Lower lobe of right lung (tissue), 2 donors: ENCODE data around the gene DCAKD. TPM values are rescaled to one million over a fixed set of nuclear protein-coding genes. Genes with fewer than 3 reads are reported as not detected.

ENCODE experiments used
- ATAC-seq, 2 donors: fragments of 200-7000 bp; cut with Tn5 transposase; one replicate each; pipeline ENCODE4 v1.9.1; 2020 to 2022; ENCODE audit warnings: mild to moderate bottlenecking in 2 of 2, moderate library complexity in 2 of 2
- DNase-seq: peaks from one replicate; pipeline ENCODE4 v3.0.0-alpha.2; 2020
- H3K27ac ChIP-seq: fragments of 200-600 bp; one replicate; pipeline ENCODE4 v1.8.0; 2022
- H3K27me3 ChIP-seq: fragments of 200-600 bp; one replicate; pipeline ENCODE4 v1.8.0; 2022; ENCODE audit warnings: low read depth
- H3K36me3 ChIP-seq: fragments of 200-600 bp; one replicate; pipeline ENCODE4 v1.8.0; 2022; ENCODE audit warnings: mild to moderate bottlenecking
- H3K4me1 ChIP-seq: fragments of 200-600 bp; one replicate; pipeline ENCODE4 v1.8.0; 2022
- H3K4me3 ChIP-seq: fragments of 200-600 bp; one replicate; pipeline ENCODE4 v1.8.0; 2022; ENCODE audit warnings: mild to moderate bottlenecking
- H3K9me3 ChIP-seq: fragments of 200-600 bp; one replicate; pipeline ENCODE4 v1.8.0; 2022
- intact Hi-C: fragments of 100-400 bp; cut with DNase I; formaldehyde crosslinking; loops from one replicate; pipeline ENCODE4 v1.11.0; 2022
- total RNA-seq: library from RNA; stranded (reverse); fragmentation: NEBNext Ultra II Directional; extraction: Animal tissue kit (Norgen Biotek cat#: 25700); gene quantifications from one replicate; pipeline ENCODE4 v1.2.1, GENCODE V29; 2021
- TF ChIP-seq, protein P1 (sequence below): fragments of 200-600 bp; IDR thresholded peaks from one replicate; pipeline ENCODE4 v1.8.0; 2022; ENCODE audit warnings: antibody characterized with exemption, mild to moderate bottlenecking
- donor health status: DM: no; HTN: yes; CAD: no; lungs with severe emphysema.

DCAKD gene
- total RNA-seq, 1 donor from 2014 or later = 20.1 TPM

DNA sequence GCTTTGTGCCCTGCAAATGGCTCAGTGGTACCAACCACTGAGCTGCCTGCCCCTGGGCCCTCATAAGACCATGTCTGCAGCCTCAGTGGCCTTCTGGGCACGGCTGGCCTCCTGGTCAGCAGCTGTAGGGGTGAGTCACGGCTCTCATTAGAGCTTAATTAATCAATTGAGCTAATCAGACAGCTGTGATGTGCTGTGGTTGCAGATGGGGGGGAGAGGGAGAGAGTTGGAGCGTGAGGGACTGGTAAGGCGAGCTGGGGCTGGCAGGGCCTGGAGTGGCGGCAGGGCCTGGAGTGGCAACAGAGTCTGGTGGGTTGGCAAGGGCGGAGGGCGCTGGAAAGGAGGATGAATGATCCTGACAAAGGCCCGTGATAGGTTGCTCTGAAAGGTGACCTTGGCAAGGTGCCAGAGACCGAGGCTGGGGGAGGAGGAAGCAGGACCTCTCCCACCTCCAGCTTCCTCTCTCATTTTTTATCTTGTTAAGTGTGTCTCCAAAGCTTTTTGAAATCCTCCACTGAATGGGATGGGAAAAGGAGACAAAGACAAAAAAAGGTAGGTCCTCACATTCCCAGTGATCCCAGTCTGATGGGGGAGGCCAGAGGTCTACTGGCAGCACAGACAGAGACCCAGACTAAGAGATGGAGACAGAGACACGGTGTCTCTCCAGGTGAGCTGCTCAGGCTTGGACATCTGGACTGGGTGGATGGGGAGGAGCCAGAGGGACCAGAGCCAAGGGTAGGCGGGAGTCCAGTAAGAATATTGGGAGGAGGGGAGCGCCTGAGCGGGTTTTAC is 41.6 kb downstream of the DCAKD start:
- Histone ChIP-seq H3K4me3 (no peak overlapping the region), H3K4me1 (no peaks in the 10 kb centered on the region), H3K27me3 (peaks cover 12% of the 10 kb centered on the region), H3K36me3 (no peaks in the 10 kb centered on the region), H3K9me3 (no peaks in the 10 kb centered on the region), H3K27ac (no peak overlapping the region)
- TF ChIP-seq, protein P1, sequence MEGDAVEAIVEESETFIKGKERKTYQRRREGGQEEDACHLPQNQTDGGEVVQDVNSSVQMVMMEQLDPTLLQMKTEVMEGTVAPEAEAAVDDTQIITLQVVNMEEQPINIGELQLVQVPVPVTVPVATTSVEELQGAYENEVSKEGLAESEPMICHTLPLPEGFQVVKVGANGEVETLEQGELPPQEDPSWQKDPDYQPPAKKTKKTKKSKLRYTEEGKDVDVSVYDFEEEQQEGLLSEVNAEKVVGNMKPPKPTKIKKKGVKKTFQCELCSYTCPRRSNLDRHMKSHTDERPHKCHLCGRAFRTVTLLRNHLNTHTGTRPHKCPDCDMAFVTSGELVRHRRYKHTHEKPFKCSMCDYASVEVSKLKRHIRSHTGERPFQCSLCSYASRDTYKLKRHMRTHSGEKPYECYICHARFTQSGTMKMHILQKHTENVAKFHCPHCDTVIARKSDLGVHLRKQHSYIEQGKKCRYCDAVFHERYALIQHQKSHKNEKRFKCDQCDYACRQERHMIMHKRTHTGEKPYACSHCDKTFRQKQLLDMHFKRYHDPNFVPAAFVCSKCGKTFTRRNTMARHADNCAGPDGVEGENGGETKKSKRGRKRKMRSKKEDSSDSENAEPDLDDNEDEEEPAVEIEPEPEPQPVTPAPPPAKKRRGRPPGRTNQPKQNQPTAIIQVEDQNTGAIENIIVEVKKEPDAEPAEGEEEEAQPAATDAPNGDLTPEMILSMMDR = no peak
- DNase-seq = no peak
- intact Hi-C loops = loop anchor here (10.0 kb wide), 1 partner anchor 85 kb away; no protein-coding TSS in a partner anchor
- ATAC-seq = no peak

DNA sequence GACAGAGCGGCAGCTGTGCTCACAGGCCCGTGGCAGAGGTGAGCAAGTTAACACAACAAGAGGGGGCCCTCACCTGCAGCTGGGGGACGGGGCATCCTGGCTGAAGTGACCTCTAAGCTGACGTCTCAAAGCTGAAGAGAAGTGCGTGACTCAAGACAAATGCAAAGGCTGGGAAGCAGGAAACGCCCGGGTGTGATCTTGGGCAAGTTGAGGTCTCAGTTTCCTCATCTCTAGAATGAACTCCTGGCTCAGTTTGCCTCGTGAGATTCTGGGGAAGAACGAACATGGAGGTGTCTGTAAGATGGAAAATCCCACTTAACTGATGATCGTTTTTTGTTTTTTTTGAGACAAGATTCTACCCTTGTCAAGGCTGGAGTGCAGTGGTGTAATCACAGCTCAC is 43.2 kb downstream of the DCAKD start:
- TF ChIP-seq, protein P1 = no peak
- no peaks in the 10 kb centered on the region for H3K4me1 ChIP-seq
- H3K9me3 ChIP-seq = no peaks in the 10 kb centered on the region
- no peak for DNase-seq
- no peaks in the 10 kb centered on the region for H3K36me3 ChIP-seq
- H3K27me3 ChIP-seq = peaks cover 12% of the 10 kb centered on the region
- ATAC-seq = no peak
- no peak overlapping the region for H3K27ac ChIP-seq
- H3K4me3 ChIP-seq = no peak overlapping the region
- intact Hi-C loops = no loop called here

DNA sequence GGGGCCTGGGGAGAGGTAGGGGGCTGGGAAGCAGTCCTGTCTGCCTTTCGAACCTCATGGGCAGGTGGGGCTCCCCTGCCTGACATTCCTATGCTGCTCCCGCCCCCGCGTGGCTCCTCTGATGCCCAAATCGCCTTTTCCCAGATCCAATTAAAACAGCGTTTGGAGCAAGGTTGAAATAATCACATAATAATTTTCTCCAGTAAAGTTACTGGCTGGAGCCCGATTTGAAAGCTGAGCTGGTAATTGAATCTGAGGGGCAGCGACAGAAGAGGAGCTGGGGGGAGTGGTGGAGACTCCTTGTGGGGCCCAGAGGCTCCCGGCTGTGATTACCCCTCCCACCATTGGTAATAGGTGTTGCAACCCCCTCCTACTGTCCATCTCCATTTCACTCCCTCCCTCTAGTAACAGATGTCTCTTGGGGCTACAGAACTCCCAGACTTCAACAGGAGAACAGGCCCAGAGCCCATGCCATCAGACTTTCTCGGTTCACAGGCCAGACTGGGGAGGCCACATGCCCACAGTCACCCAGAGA is 44.4 kb downstream of the DCAKD start:
- ATAC-seq = no peak

DNA sequence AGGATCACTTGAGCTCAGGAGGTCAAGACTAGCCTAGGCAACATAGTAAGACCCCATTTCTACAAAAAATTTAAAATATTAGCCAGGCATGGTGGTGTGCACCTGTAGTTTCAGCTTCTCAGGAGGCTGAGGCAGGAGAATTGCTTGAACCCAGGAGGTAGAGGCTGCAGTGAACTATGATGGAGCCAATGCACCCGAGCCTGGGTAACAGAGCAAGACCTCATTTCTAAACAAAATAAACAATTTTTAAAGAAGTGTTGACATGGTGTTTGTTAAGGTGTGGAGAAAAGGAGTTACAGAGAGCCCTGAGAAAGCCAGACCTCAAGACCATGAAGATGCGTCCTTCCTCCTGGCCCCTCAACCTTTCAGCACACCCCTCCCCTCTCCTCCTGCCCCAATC is 45.7 kb downstream of the DCAKD start:
- TF ChIP-seq, protein P1 = no peak
- H3K27ac ChIP-seq = no peak overlapping the region
- intact Hi-C loops = no loop called here
- no peak overlapping the region for H3K4me3 ChIP-seq
- H3K4me1 ChIP-seq = no peaks in the 10 kb centered on the region
- DNase-seq (no peak), ATAC-seq (no peak)
- H3K36me3 ChIP-seq = no peaks in the 10 kb centered on the region
- peaks cover 12% of the 10 kb centered on the region for H3K27me3 ChIP-seq
- no peaks in the 10 kb centered on the region for H3K9me3 ChIP-seq

More for the DNA sequence above, 44.4 kb downstream of the DCAKD start:
- Histone ChIP-seq H3K36me3 (no peaks in the 10 kb centered on the region), H3K4me1 (no peaks in the 10 kb centered on the region), H3K4me3 (no peak overlapping the region), H3K27ac (no peak overlapping the region), H3K9me3 (no peaks in the 10 kb centered on the region), H3K27me3 (peaks cover 12% of the 10 kb centered on the region)
- no peak for DNase-seq
- intact Hi-C loops = no loop called here
- TF ChIP-seq, protein P1 = no peak

DNA sequence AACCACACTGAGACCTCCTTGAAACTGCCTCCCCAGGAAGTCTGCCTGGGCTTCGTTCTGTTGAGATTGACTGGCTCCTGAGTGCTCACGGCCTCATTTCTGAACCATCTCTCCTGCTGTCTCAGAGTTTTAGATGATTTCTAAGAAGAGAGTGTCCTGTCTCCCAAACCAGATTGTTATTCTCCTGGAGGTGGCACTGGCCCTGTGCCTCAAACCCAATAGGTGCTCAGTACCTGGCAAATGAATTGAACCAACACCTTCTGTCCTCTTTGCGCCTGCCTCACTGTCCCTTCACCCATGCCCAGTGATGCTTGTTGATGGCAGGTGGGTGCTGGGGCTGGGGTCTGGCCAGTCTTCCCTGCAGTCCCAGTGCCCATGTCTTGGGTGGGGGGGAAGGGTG is 47.0 kb downstream of the DCAKD start:
- intact Hi-C loops = no loop called here
- H3K4me3 ChIP-seq = no peak overlapping the region

More for the DNA sequence above, 47.0 kb downstream of the DCAKD start:
- Histone ChIP-seq H3K9me3 (peaks cover 4% of the 10 kb centered on the region), H3K27ac (no peak overlapping the region), H3K36me3 (no peaks in the 10 kb centered on the region), H3K27me3 (peaks cover 12% of the 10 kb centered on the region), H3K4me1 (no peaks in the 10 kb centered on the region)
- no peak for ATAC-seq
- TF ChIP-seq, protein P1 = no peak
- no peak for DNase-seq
